ENCODE results near the gene RLN3. TPM values are rescaled to one million over a fixed set of nuclear protein-coding genes. Genes with fewer than 3 reads are reported as not detected.
"Not testable (repeated sequence)": the region's sequence is repeated elsewhere in the genome, so short reads cannot be mapped to it uniquely, and the experiment has no call there.

Gene RLN3
- total and polyA plus RNA-seq, 2 donors from 2014 or later, result not detected

GRCh38 chr19:14050512-14050911, 22.6 kb downstream of the RLN3 start:
- no peak overlapping the region for H3K27ac ChIP-seq (ENCODE audit: low read depth in 2 of 2, low read length in 2 of 2)
- no peak for FAIRE-seq
- intact Hi-C loops (cut with DNase I), result loop anchor here (10.0 kb wide), 1 partner anchor 166 kb away; no protein-coding TSS in a partner anchor

GRCh38 chr19:14050961-14051360, 23.0 kb downstream of the RLN3 start:
- not testable (repeated sequence) for H3K9ac ChIP-seq (ENCODE audit: low read length in 3 of 3); H3K4me1 ChIP-seq (ENCODE audit: control insufficient read depth in 2 of 3, insufficient read depth in 2 of 3, low read depth in 1 of 3, low read length in 3 of 3); H3K9me3 ChIP-seq (ENCODE audit: control insufficient read depth in 2 of 3, insufficient read depth in 1 of 3, low read length in 3 of 3); H3K27ac ChIP-seq (ENCODE audit: low read depth in 2 of 2, low read length in 2 of 2); H3K36me3 ChIP-seq (ENCODE audit: control insufficient read depth in 2 of 3, insufficient read depth in 3 of 3, low read length in 3 of 3); H3K27me3 ChIP-seq (ENCODE audit: control insufficient read depth, insufficient read depth, low read length); FAIRE-seq; H3K4me3 ChIP-seq (ENCODE audit: low read length in 3 of 3); DNase-seq
- intact Hi-C loops (cut with DNase I), result loop anchor here (10.0 kb wide), 1 partner anchor 166 kb away; no protein-coding TSS in a partner anchor

More at GRCh38 chr19:14050512-14050911, 22.6 kb downstream of the RLN3 start:
- no peak overlapping the region for H3K9ac ChIP-seq (ENCODE audit: low read length in 3 of 3)
- H3K4me1 ChIP-seq (ENCODE audit: control insufficient read depth in 2 of 3, insufficient read depth in 2 of 3, low read depth in 1 of 3, low read length in 3 of 3), result no peaks in the 10 kb centered on the region
- H3K27me3 ChIP-seq (ENCODE audit: control insufficient read depth, insufficient read depth, low read length), result no peaks in the 10 kb centered on the region
- no peak overlapping the region for H3K4me3 ChIP-seq (ENCODE audit: low read length in 3 of 3)
- H3K9me3 ChIP-seq (ENCODE audit: control insufficient read depth in 2 of 3, insufficient read depth in 1 of 3, low read length in 3 of 3), result peaks cover 0 to 5% (median 0%) of the 10 kb centered on the region in 3 donors
- H3K36me3 ChIP-seq (ENCODE audit: control insufficient read depth in 2 of 3, insufficient read depth in 3 of 3, low read length in 3 of 3), result no peaks in the 10 kb centered on the region
- DNase-seq, result no peak
- TF ChIP-seq, protein P1, sequence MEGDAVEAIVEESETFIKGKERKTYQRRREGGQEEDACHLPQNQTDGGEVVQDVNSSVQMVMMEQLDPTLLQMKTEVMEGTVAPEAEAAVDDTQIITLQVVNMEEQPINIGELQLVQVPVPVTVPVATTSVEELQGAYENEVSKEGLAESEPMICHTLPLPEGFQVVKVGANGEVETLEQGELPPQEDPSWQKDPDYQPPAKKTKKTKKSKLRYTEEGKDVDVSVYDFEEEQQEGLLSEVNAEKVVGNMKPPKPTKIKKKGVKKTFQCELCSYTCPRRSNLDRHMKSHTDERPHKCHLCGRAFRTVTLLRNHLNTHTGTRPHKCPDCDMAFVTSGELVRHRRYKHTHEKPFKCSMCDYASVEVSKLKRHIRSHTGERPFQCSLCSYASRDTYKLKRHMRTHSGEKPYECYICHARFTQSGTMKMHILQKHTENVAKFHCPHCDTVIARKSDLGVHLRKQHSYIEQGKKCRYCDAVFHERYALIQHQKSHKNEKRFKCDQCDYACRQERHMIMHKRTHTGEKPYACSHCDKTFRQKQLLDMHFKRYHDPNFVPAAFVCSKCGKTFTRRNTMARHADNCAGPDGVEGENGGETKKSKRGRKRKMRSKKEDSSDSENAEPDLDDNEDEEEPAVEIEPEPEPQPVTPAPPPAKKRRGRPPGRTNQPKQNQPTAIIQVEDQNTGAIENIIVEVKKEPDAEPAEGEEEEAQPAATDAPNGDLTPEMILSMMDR (IDR thresholded peaks at IDR 0.05; ENCODE audit: borderline replicate concordance, extremely low read depth, insufficient read depth), result no peak

- no peaks in the 10 kb centered on the region for H3K4me1 ChIP-seq (ENCODE audit: control insufficient read depth in 2 of 3, insufficient read depth in 2 of 3, low read depth in 1 of 3, low read length in 3 of 3)
- H3K27me3 ChIP-seq (ENCODE audit: control insufficient read depth, insufficient read depth, low read length), result no peaks in the 10 kb centered on the region
- TF ChIP-seq, protein P1 (IDR thresholded peaks at IDR 0.05; ENCODE audit: borderline replicate concordance, extremely low read depth, insufficient read depth), result no peak
- no peak for FAIRE-seq
- no peak overlapping the region for H3K27ac ChIP-seq (ENCODE audit: low read depth in 2 of 2, low read length in 2 of 2)
- intact Hi-C loops (cut with DNase I), result loop anchor here (10.0 kb wide), 1 partner anchor 167 kb away; no protein-coding TSS in a partner anchor
- H3K9me3 ChIP-seq (ENCODE audit: control insufficient read depth in 2 of 3, insufficient read depth in 1 of 3, low read length in 3 of 3), result peaks cover 0 to 5% (median 0%) of the 10 kb centered on the region in 3 donors
- no peak for DNase-seq
- no peak overlapping the region for H3K9ac ChIP-seq (ENCODE audit: low read length in 3 of 3)
- no peak overlapping the region for H3K4me3 ChIP-seq (ENCODE audit: low read length in 3 of 3)
- no peaks in the 10 kb centered on the region for H3K36me3 ChIP-seq (ENCODE audit: control insufficient read depth in 2 of 3, insufficient read depth in 3 of 3, low read length in 3 of 3)
Measured at GRCh38 chr19:14051980-14052379, 24.0 kb downstream of the RLN3 start.

- Histone ChIP-seq H3K4me1 (ENCODE audit: control insufficient read depth in 2 of 3, insufficient read depth in 2 of 3, low read depth in 1 of 3, low read length in 3 of 3) (no peaks in the 10 kb centered on the region), H3K9ac (ENCODE audit: low read length in 3 of 3) (no peak overlapping the region), H3K36me3 (ENCODE audit: control insufficient read depth in 2 of 3, insufficient read depth in 3 of 3, low read length in 3 of 3) (no peaks in the 10 kb centered on the region), H3K27me3 (ENCODE audit: control insufficient read depth, insufficient read depth, low read length) (no peaks in the 10 kb centered on the region), H3K9me3 (ENCODE audit: control insufficient read depth in 2 of 3, insufficient read depth in 1 of 3, low read length in 3 of 3) (peaks cover 0 to 5% (median 0%) of the 10 kb centered on the region in 3 donors), H3K4me3 (ENCODE audit: low read length in 3 of 3) (no peak overlapping the region), H3K27ac (ENCODE audit: low read depth in 2 of 2, low read length in 2 of 2) (no peak overlapping the region)
- FAIRE-seq (no peak), DNase-seq (no peak)
- TF ChIP-seq, protein P1 (IDR thresholded peaks at IDR 0.05; ENCODE audit: borderline replicate concordance, extremely low read depth, insufficient read depth), result no peak
- intact Hi-C loops (cut with DNase I), result loop anchor here (10.0 kb wide), 1 partner anchor 168 kb away; no protein-coding TSS in a partner anchor
Measured at GRCh38 chr19:14052470-14052869, 24.5 kb downstream of the RLN3 start.
